Astrocyte (in vitro differentiated cells and primary cell): Measurements from ENCODE around the gene CXADR. TPM values are rescaled to one million over a fixed set of nuclear protein-coding genes. Genes with fewer than 3 reads are reported as not detected.

Experiments used
- DNase-seq: peaks from one replicate; pipeline ENCODE4 v3.0.0-alpha.2; 2010; ENCODE audit warnings: low read depth
- FAIRE-seq: peaks from 2 replicates; lab custom pipeline; 2011; peaks lifted over from hg19 to GRCh38; lab: Jason Lieb, UNC
- H2AFZ ChIP-seq: 2 replicates; pipeline ENCODE4 v1.6.0; 2012; ENCODE audit warnings: low read depth, low read length, inconsistent platforms
- H3K27ac ChIP-seq: 2 replicates; pipeline ENCODE4 v1.5.1; 2011; ENCODE audit warnings: low read depth, low read length, inconsistent platforms
- H3K27me3 ChIP-seq: 2 replicates; pipeline ENCODE4 v1.6.0; 2011; ENCODE audit warnings: low read length, inconsistent platforms; ENCODE audit not compliant: insufficient read depth
- H3K36me3 ChIP-seq: 2 replicates; pipeline ENCODE4 v1.5.1; 2011; ENCODE audit warnings: low read length, inconsistent platforms; ENCODE audit not compliant: insufficient read depth
- H3K4me1 ChIP-seq: 2 replicates; pipeline ENCODE4 v1.5.1; 2011; ENCODE audit warnings: low read length, inconsistent platforms; ENCODE audit not compliant: insufficient read depth
- H3K4me2 ChIP-seq: 2 replicates; pipeline ENCODE4 v1.6.0; 2012; ENCODE audit warnings: low read length, inconsistent platforms
- H3K4me3 ChIP-seq: 2 replicates; pipeline ENCODE4 v1.5.1; 2011; ENCODE audit warnings: low read depth, mild to moderate bottlenecking, low read length, inconsistent platforms; ENCODE audit not compliant: insufficient read depth
- H3K79me2 ChIP-seq: 2 replicates; pipeline ENCODE4 v1.6.0; 2012; ENCODE audit warnings: mild to moderate bottlenecking, low read length, inconsistent platforms; ENCODE audit not compliant: insufficient read depth
- H3K9ac ChIP-seq: 2 replicates; pipeline ENCODE4 v1.6.0; 2012; ENCODE audit warnings: mild to moderate bottlenecking, low read length, inconsistent platforms
- H3K9me3 ChIP-seq: 2 replicates; pipeline ENCODE4 v1.5.1; 2012; ENCODE audit warnings: low read depth, mild to moderate bottlenecking, low read length, inconsistent platforms; ENCODE audit not compliant: insufficient read depth
- H4K20me1 ChIP-seq: 2 replicates; pipeline ENCODE4 v1.6.0; 2012; ENCODE audit warnings: low read length, inconsistent platforms; ENCODE audit not compliant: insufficient read depth
- H3K27ac Mint-ChIP-seq: one replicate; pipeline ENCODE4 v1.8.0; 2021; ENCODE audit warnings: mild to moderate bottlenecking, mixed read lengths; ENCODE audit not compliant: unreplicated experiment
- H3K27me3 Mint-ChIP-seq: one replicate; pipeline ENCODE4 v1.8.0; 2021; ENCODE audit warnings: low read depth, mixed read lengths; ENCODE audit not compliant: unreplicated experiment
- H3K36me3 Mint-ChIP-seq: one replicate; pipeline ENCODE4 v1.8.0; 2021; ENCODE audit warnings: low read depth, mixed read lengths; ENCODE audit not compliant: unreplicated experiment
- H3K4me1 Mint-ChIP-seq: one replicate; pipeline ENCODE4 v1.8.0; 2021; ENCODE audit warnings: low read depth, mixed read lengths; ENCODE audit not compliant: unreplicated experiment
- H3K4me3 Mint-ChIP-seq: one replicate; pipeline ENCODE4 v1.8.0; 2021; ENCODE audit warnings: mild to moderate bottlenecking, moderate library complexity, mixed read lengths; ENCODE audit not compliant: unreplicated experiment
- H3K9me3 Mint-ChIP-seq: one replicate; pipeline ENCODE4 v1.8.0; 2021; ENCODE audit warnings: mild to moderate bottlenecking, mixed read lengths; ENCODE audit not compliant: unreplicated experiment
- EZH2 ChIP-seq: IDR thresholded peaks from 2 replicates; pipeline ENCODE4 v1.6.1; 2012; ENCODE audit warnings: mild to moderate bottlenecking, low read length, inconsistent platforms; ENCODE audit not compliant: insufficient read depth
- total RNA-seq: library from RNA; stranded (reverse); gene quantifications from 2 replicates; pipeline ENCODE4 v1.2.1, GENCODE V29; 2021
- TF ChIP-seq, protein P1 (sequence below): IDR thresholded peaks from 2 replicates; pipeline ENCODE4 v1.5.1; 2011; ENCODE audit warnings: low read depth, mild to moderate bottlenecking, inconsistent platforms, low read length, moderate library complexity; ENCODE audit not compliant: insufficient read depth

The CXADR gene
- total RNA-seq, 1 donor from 2014 or later: 30.6 TPM

DNA sequence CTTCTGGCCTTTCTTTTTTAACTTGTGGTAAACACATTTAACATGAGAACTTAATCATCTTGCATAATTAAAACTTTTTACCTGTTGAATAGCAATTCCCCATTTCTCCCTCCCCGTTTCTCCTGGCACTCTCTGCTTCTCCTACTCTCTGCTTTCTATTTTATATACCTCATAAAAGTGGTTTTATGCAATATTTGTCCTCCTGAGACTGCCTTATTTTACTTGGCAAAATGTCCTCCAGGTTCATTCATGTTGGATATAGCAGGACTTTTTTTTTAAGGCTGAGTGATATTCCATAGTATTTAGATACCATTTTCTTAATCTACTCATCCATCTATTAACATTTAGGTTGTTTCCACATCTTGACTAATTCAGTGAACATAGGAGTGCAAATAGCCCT is 64.9 kb downstream of the CXADR start:
- DNase-seq (no peak), FAIRE-seq (no peak)
- no peaks in the 10 kb centered on the region for H3K27me3 ChIP-seq
- no peaks in the 10 kb centered on the region for H3K36me3 ChIP-seq
- H3K4me1 ChIP-seq: no peaks in the 10 kb centered on the region
- H3K79me2 ChIP-seq: no peaks in the 10 kb centered on the region
- Mint-ChIP-seq H3K9me3 (no peaks in the 10 kb centered on the region), H3K27ac (no peak overlapping the region), H3K4me1 (peaks cover 1% of the 10 kb centered on the region), H3K4me3 (no peak overlapping the region), H3K36me3 (peaks cover 2% of the 10 kb centered on the region), H3K27me3 (no peaks in the 10 kb centered on the region)
- no peak overlapping the region for H3K4me3 ChIP-seq
- H3K4me2 ChIP-seq: no peak overlapping the region
- H3K9me3 ChIP-seq: no peaks in the 10 kb centered on the region
- H4K20me1 ChIP-seq: no peaks in the 10 kb centered on the region
- H3K9ac ChIP-seq: no peak overlapping the region
- H3K27ac ChIP-seq: no peak overlapping the region
- no peak for TF ChIP-seq EZH2
- TF ChIP-seq, protein P1, sequence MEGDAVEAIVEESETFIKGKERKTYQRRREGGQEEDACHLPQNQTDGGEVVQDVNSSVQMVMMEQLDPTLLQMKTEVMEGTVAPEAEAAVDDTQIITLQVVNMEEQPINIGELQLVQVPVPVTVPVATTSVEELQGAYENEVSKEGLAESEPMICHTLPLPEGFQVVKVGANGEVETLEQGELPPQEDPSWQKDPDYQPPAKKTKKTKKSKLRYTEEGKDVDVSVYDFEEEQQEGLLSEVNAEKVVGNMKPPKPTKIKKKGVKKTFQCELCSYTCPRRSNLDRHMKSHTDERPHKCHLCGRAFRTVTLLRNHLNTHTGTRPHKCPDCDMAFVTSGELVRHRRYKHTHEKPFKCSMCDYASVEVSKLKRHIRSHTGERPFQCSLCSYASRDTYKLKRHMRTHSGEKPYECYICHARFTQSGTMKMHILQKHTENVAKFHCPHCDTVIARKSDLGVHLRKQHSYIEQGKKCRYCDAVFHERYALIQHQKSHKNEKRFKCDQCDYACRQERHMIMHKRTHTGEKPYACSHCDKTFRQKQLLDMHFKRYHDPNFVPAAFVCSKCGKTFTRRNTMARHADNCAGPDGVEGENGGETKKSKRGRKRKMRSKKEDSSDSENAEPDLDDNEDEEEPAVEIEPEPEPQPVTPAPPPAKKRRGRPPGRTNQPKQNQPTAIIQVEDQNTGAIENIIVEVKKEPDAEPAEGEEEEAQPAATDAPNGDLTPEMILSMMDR: no peak
- no peak overlapping the region for H2AFZ ChIP-seq

DNA sequence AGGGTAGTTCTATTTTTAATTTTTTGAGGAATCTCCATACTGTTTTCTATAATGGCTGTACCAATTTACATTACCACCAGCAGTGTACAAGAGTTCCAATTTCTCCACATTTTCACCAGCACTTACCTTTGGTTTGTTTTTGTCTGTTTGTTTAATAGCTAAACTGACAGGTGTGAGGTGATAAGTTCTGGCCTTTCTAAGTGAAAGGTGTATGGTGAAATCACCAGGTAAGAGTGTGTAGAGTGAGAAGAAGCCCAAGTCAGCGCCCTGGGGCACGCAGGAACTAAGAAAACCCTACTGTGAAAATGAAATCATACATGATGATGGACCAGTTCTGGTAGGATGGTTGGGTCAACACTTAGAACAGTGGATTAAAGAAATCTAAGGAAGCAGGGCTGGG is 65.3 kb downstream of the CXADR start:
- H3K9ac ChIP-seq: no peak overlapping the region
- H3K4me1 Mint-ChIP-seq: peaks cover 1% of the 10 kb centered on the region
- no peak overlapping the region for H3K4me3 Mint-ChIP-seq
- no peaks in the 10 kb centered on the region for H3K9me3 ChIP-seq
- no peaks in the 10 kb centered on the region for H3K27me3 Mint-ChIP-seq
- H3K9me3 Mint-ChIP-seq: no peaks in the 10 kb centered on the region
- no peak overlapping the region for H3K4me2 ChIP-seq
- FAIRE-seq (no peak), DNase-seq (no peak)
- no peak overlapping the region for H2AFZ ChIP-seq
- no peaks in the 10 kb centered on the region for H4K20me1 ChIP-seq
- H3K27ac Mint-ChIP-seq: no peak overlapping the region
- H3K27ac ChIP-seq: no peak overlapping the region
- no peak overlapping the region for H3K4me3 ChIP-seq
- no peaks in the 10 kb centered on the region for H3K36me3 ChIP-seq
- H3K79me2 ChIP-seq: no peaks in the 10 kb centered on the region
- no peaks in the 10 kb centered on the region for H3K4me1 ChIP-seq
- no peaks in the 10 kb centered on the region for H3K36me3 Mint-ChIP-seq
- H3K27me3 ChIP-seq: no peaks in the 10 kb centered on the region
- TF ChIP-seq EZH2: no peak
- TF ChIP-seq, protein P1: no peak

DNA sequence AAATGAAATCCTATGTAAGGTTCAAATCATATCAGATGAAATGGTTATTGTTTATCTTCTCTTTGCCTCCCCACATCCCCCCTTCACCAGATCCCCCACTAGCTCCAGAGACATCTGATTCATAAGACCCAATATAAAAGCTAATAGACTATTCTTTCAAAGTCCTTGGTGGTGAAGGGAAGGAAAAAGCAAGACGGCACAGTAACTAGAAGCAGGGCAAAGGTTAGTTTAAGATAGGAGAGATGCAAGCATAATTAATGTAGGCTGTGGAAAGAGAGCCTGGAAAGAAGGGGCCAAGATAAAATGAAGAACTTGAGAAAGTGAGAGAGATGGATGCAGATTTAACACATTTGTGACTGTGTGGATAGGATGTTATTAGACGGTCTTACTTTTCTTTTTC is 66.0 kb downstream of the CXADR start:
- no peaks in the 10 kb centered on the region for H3K36me3 Mint-ChIP-seq
- H3K4me2 ChIP-seq: no peak overlapping the region
- H3K4me3 ChIP-seq: no peak overlapping the region
- no peaks in the 10 kb centered on the region for H3K4me1 ChIP-seq
- no peaks in the 10 kb centered on the region for H3K9me3 Mint-ChIP-seq
- H3K9ac ChIP-seq: no peak overlapping the region
- no peaks in the 10 kb centered on the region for H3K9me3 ChIP-seq
- DNase-seq (no peak), FAIRE-seq (no peak)
- no peaks in the 10 kb centered on the region for H3K27me3 ChIP-seq
- no peaks in the 10 kb centered on the region for H3K36me3 ChIP-seq
- H4K20me1 ChIP-seq: no peaks in the 10 kb centered on the region
- H2AFZ ChIP-seq: no peak overlapping the region
- no peaks in the 10 kb centered on the region for H3K27me3 Mint-ChIP-seq
- H3K4me3 Mint-ChIP-seq: no peak overlapping the region
- H3K79me2 ChIP-seq: no peaks in the 10 kb centered on the region
- H3K27ac ChIP-seq: no peak overlapping the region
- TF ChIP-seq EZH2: no peak
- TF ChIP-seq, protein P1: no peak
- no peak overlapping the region for H3K27ac Mint-ChIP-seq
- peaks cover 1% of the 10 kb centered on the region for H3K4me1 Mint-ChIP-seq
